Measurements from ENCODE around the gene GALNTL6.

Gene GALNTL6

DNA sequence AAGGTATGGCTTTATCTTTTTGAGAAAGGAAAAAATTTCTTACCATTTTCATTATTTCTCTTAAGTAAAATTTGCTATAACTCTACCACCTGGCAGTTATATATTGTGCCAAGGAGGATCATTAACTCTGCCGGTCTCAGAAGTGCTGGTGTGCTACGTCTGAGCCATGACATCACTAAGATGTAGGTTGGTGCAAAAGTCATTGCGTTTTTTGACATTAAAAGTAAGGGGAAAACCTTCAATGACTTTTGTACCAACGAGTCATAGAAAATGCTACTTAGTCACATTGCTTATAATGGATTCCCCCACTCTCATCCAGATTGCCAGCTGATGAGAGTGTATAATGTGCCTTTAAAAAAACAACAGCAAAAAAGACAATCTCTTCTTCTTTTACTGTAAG, 786.4 kb downstream of the GALNTL6 start:
- DNase-seq: no peak

DNA sequence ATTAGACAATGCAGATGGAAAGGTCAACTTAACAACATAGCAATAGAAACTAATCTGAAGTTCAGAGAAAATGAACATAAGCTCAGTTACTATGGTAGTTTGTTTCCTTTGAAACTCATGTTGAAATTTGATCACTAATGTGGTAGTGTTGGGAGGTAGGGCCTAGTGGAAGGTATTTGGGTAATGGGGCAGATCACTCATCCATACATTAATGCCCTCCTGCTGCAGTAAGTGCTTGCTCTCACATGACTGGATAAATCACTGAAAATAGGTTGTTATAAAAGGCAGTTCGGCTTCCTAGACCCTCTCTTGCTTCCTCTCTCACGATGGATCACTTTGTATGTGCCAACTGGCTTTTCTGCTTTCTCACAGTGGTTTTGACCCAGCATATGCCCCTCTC, 788.0 kb downstream of the GALNTL6 start:
- DNase-seq: no peak

DNA sequence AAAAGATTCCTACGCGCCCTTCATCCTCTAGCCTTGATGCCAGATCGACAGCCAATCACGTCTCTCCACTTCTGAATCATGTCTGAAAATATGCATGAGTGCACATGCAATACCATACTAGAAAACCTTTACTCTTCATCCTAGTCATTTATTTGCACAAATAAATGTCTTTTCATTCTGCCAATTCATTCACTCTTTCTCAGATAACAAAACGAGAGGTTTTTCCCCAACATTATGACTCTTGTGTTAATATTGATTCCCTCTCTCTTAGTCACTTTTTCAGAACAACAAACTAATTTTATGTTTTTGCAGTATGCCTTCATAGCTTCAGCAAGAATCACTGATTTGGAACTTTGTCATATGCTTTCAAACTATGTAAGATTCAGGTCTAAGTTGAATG, 806.0 kb downstream of the GALNTL6 start:
- no peak for DNase-seq

DNA sequence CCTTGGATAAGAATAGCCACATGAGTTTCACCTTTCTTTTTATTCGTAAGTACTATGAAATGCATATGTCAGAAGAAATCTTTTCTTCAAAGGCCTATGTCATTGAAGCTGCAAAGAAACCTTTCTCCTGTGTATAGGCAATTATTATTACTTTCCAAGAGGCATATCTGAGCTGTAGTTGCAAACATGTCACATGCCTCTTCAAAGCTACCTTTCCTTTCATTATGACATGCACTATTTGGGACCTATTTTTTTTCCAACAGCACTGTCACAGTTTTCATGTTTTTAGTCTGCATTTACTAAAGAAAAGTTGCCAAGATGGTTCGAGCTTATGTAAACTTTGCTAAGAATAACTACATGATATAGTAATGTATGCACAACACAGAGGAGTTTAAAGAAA, 806.6 kb downstream of the GALNTL6 start:
- DNase-seq: no peak

DNA sequence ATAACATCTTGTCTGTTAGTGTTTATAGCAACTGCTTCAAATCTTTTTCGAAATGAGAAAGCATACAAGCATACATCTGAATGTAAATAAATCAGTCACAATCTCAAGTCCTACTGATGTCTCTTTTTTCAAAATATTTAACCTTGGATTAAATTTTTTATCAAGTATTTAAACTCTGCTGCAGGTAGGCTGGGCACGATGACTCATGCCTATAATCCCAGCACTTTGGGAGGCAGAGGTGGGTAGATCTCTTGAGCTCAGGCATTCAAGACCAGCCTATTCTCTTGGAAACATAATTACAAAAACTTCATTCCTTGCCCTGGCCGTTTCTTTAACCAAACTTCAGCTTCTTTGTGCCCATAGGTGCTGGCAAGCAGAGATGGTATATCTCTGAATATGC, 815.1 kb downstream of the GALNTL6 start:
- no peak for DNase-seq

DNA sequence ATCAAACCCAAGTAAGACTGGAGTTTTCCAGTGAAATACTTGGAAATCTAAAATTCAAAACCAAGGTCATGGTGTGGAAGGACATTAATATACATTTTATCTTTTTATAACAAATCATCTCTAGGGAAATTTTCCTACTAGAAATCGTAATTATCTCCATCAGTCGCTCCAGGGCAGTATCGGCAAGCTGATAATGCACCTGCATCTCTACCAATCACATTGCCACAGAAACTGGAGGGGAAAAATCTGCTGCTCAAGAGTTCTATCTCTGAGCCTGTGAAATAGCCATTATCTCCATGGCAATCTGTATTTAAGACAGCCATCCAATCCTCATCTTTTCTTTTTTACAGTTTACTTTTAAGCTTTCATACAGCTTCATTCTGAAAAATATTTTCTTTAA, 817.1 kb downstream of the GALNTL6 start:
- no peak for DNase-seq

DNA sequence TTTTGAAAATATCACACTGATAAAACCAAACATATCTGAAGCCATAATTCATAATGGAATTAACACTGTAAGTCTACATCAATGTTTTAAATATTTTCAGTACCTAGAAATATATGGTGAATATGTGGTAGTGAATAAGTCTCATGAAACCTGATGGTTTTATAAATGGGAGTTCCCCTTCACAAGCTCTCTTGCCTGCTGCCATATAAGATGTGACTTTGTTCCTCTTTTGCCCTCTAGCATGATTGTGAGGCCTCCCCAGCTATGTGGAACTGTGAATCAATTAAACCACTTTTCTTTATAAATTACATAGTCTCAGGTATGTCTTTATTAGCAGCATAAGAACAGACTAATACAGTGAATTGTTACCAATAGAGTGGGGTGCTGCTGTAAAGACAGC, 818.6 kb downstream of the GALNTL6 start:
- no peak for DNase-seq

- DNase-seq: no peak
Observed at GRCh38 chr4:172648471-172648870, 835.3 kb downstream of the GALNTL6 start.

DNA sequence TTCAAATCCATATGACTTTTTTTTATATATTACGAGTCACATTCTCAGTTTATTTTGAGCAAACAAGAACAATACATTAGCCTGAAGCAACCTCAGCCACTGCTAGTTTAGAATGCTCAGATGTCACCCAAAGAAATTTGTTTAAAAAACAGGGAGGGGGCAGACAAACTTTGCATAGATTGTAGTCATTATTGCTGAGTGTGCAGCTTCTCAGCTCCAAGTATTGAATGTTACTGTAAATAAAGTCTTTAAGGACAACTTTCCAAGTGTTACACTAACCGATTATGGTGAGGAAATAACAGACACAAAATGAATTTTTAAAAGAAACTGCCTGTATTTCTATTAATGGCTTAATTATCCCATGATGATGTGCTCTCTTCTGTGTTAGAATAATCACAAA, 835.9 kb downstream of the GALNTL6 start:
- no peak for DNase-seq

DNA sequence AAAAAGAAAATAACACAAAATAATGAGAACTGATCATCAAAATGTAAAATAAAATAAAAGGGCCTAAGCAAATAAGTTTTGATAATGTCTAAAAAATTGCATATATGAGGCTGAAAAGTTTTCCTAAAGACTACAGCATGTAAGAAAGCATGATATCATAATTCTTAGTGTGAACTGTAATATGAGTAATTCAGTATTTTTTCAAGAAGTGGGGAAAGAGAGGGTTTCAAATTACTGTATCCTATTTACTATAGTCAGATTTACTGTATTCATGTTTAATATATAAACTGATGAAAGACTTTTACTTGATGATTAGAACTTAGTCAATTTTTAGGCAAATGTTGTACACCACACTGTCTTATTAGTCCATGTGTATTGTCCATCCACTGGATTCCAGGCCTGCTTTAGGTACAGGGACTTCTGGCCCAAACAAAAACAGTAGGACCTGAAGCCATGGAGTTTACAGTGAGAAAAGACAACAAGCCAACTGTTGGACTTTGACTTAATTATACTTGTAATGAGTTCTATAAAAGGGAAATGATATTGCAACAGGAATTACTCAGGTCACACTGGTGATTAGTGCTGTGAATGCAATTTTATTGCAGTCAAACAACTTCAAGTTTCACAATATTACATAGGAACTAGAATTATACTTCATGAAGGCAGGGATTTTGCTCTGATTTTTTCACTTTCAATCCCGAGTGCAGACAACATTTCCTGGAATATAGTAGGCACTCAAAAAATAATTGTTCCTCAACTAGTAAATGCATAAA, 837.7 kb downstream of the GALNTL6 start:
- DNase-seq: no peak

GRCh38 chr4:172651961-172652360, 838.8 kb downstream of the GALNTL6 start:
- DNase-seq: no peak

DNA sequence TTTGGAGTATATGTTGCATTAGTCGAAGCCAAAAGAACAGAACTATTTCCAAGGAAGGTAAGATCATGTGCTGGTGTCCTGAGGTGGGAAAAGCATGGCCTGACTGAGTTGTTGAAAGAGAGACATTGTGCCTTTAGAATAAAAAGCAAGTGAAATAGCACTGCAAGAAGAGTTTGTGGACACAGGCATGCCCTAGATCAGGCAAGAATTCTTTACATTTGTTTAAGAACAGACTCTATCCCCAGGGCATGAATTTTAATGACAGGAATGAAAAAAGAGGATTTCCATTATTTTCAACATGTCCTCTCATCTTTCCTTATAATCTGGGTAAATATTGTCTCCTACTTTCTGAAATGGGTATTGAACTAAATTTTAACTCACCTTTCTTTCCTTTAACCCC, 839.2 kb downstream of the GALNTL6 start:
- DNase-seq: no peak

GRCh38 chr4:172653676-172654075, 840.5 kb downstream of the GALNTL6 start:
- no peak for DNase-seq

DNA sequence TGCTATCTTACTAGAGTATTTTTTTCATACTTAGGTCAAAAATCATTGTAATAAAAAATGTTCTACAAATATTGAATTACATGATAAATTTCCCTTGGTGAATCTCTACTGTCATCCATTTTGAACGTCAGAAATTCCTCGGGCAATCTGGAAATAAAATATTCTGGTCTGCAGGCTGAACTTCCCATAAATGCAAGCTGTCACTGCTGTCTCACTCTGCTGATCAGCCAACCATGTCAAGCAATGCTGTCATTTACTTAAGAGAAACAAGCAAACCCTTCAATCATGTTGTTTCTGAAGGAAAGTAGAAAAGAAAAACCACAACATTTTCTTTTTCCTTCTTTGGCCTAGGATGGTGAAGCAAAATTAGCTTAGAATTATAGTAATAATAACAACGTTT, 841.3 kb downstream of the GALNTL6 start:
- no peak for DNase-seq

- no peak for DNase-seq
Observed at GRCh38 chr4:172656055-172656454, 842.9 kb downstream of the GALNTL6 start.

- no peak for DNase-seq
Observed at GRCh38 chr4:172657081-172657480, 843.9 kb downstream of the GALNTL6 start.

DNA sequence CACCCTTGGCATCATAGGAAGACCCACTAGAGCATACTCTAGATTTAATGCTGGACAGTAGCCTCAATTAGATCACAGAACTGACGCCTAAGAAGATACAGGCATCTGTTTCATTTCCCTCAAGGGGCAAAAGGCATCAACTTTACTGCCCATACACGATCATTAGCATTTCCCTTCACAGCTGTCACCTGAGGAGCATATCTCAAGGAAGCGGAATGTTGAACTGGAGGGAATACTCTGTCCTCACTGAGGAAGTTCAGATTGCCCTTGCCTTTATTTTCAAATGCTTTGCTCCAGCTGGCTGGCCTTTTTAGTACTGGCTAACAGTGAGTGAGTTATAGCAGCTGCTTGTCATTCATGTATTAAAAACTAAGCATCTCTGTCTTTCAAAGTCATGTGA, 847.0 kb downstream of the GALNTL6 start:
- no peak for DNase-seq

DNA sequence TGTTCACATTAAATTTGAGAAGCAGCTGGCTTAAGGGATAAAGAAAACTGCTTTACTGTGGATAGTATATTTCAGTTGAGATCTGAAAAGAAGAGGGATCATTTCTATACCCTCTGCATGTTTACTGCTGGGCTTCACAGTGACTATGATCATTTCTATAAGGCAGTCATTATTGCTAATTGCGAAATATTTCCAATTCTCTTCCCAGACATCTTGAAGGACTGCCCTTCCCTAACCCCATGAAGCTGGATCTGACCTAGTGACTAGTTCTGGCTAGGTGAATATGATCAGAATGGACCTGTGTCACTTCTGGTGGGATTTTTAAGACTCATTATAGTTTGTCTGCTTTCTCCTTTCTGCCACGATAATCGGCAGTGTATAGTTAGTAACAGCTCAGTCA, 848.9 kb downstream of the GALNTL6 start:
- no peak for DNase-seq

DNA sequence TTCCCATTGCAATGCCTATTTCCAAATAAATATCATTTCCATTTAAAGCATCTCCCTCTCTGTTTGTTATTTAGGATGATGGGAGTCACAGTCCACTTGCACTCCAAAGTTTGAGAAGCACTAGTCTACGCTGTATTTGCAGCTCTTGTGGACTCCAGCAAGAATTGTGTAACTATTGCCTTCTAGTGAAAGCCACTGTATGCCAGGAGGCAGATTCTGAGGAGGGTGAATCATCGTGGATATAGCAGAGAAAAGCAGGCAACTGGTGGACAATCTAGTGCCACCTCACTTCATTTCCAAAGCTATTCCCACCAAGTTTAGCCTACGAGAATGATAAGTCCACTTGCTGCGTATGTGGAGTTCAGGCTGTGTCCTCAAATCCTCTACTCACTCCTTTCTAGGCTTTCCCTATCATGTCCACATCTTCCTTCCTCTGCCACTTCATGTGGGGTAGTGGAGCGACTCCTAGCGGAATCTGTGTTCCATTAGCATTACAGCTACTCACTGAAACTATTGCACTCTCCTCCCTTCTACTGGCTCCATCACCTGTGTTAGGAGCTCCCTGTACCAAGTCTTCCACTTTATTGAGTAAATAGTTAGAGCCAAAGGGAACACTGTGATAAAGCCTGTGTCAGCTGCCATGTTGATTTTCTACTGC, 853.6 kb downstream of the GALNTL6 start:
- no peak for DNase-seq

DNA sequence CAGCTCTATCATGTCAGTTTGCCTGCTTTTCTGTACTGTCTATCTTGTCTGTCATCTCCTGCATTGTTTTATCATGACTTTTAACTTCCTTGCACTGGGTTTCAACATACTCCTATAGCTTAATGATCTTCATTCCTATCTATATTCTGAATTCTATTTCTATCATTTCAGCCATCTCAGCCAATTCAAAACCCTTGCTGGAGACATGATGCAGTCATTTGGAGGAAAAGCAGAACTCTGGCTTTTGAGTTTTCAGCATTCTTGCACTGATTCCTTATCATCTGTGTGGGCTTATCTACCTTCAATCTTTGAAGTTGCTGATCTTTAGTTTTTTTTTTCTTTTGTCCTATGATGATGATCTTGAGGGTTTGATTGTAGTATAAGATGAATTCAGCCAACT, 861.6 kb downstream of the GALNTL6 start:
- no peak for DNase-seq

DNA sequence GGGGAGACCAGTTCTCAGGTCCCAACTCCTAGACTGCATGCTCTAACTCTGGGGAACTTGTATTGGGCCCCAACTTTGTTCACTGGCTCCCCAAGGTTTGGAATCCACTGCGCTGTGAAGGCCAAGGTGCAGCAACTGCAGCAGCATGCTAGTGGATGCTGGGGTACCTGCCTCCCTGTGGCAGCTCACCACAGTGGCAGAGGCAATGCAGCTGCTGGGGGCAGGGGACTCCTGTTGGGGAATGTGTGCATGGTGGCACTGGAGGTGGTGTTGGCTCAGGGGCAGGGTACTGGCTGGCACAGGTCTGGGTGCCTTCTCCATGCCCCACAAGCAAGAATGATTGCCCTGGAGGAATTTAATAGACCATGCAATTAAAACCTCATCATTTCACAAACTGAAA, 862.0 kb downstream of the GALNTL6 start:
- no peak for DNase-seq

- no peak for DNase-seq
Observed at GRCh38 chr4:172680691-172681090, 867.5 kb downstream of the GALNTL6 start.

- DNase-seq: no peak
Observed at GRCh38 chr4:172683021-172683420, 869.8 kb downstream of the GALNTL6 start.

- DNase-seq: no peak
Observed at GRCh38 chr4:172686021-172686420, 872.8 kb downstream of the GALNTL6 start.

DNA sequence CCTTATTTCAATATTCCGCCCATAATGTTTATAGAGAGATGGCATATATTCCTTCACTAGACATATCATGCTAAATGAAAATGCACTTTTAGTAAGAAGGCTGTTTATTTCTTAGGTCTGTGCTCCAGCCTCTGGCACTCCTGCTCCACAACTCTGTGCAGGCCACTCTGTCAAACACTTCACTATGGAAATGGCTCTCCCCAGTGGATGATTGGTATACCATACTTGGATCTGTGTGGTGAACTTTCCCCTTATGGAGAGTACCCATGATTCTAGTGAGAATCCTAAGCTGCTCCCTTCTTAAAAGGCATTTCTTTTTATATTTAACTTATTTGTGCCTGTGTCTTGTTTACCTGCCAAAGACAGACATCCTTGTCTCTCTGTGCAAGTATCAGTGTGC, 875.3 kb downstream of the GALNTL6 start:
- no peak for DNase-seq

All from activated CD8-positive, alpha-beta memory T cell treated with anti-CD3 and anti-CD28 coated beads, Interleukin-2, amount 50 U/mL, for 4 hours (primary cell).